ENCODE results near the gene BCL11B. TPM values are rescaled to one million over a fixed set of nuclear protein-coding genes. Genes with fewer than 3 reads are reported as not detected.

The BCL11B gene
- total RNA-seq, 2 donors from 2014 or later, result 0.19 to 0.43 TPM

DNA sequence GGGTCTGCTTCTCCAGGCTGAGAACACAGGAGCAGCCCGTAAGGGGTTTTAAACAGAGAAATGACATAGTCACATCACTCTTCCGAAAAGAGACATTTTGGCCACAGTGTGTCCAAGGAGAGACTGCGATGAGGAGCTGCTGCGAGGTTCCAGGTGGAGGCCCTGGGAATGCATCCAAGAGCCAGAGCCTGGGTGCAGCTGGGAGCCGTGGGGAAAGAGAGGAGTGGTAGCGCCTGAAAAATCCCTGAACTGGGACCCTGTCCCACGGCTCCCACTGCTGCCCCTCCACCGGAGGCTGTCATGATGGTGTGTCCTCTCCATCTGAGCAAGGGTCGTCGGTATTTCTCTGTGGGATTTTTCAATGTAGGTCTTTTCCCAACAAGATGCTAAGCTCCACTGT is 146.9 kb downstream of the BCL11B start:
- no peak overlapping the region for H3K4me3 ChIP-seq
- no peak overlapping the region for H3K27ac ChIP-seq
- H3K4me1 ChIP-seq, result no peaks in the 10 kb centered on the region
- DNase-seq (ENCODE audit: low spot score), result no peak
- TF ChIP-seq, protein P1, sequence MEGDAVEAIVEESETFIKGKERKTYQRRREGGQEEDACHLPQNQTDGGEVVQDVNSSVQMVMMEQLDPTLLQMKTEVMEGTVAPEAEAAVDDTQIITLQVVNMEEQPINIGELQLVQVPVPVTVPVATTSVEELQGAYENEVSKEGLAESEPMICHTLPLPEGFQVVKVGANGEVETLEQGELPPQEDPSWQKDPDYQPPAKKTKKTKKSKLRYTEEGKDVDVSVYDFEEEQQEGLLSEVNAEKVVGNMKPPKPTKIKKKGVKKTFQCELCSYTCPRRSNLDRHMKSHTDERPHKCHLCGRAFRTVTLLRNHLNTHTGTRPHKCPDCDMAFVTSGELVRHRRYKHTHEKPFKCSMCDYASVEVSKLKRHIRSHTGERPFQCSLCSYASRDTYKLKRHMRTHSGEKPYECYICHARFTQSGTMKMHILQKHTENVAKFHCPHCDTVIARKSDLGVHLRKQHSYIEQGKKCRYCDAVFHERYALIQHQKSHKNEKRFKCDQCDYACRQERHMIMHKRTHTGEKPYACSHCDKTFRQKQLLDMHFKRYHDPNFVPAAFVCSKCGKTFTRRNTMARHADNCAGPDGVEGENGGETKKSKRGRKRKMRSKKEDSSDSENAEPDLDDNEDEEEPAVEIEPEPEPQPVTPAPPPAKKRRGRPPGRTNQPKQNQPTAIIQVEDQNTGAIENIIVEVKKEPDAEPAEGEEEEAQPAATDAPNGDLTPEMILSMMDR (IDR thresholded peaks at IDR 0.05), result no peak
- no peaks in the 10 kb centered on the region for H3K36me3 ChIP-seq
- no peaks in the 10 kb centered on the region for H3K9me3 ChIP-seq
- H3K27me3 ChIP-seq, result no peaks in the 10 kb centered on the region

GRCh38 chr14:99124482-99125105 is 147.4 kb downstream of the BCL11B start:
- Histone ChIP-seq H3K4me3 (no peak overlapping the region), H3K36me3 (no peaks in the 10 kb centered on the region), H3K27me3 (no peaks in the 10 kb centered on the region), H3K27ac (no peak overlapping the region), H3K4me1 (no peaks in the 10 kb centered on the region), H3K9me3 (no peaks in the 10 kb centered on the region)
- TF ChIP-seq, protein P1 (IDR thresholded peaks at IDR 0.05), result no peak
- DNase-seq (ENCODE audit: low spot score), result peak; percentile 28

- no peaks in the 10 kb centered on the region for H3K9me3 ChIP-seq
- peak; percentile 38 for DNase-seq (ENCODE audit: low spot score)
- no peaks in the 10 kb centered on the region for H3K4me1 ChIP-seq
- peaks cover 0 to 3% of the 10 kb centered on the region in 2 donors for H3K27me3 ChIP-seq
- no peaks in the 10 kb centered on the region for H3K36me3 ChIP-seq
- TF ChIP-seq, protein P1 (IDR thresholded peaks at IDR 0.05), result no peak
- H3K27ac ChIP-seq, result no peak overlapping the region
- no peak overlapping the region for H3K4me3 ChIP-seq
These were observed 148.7 kb downstream of the BCL11B start for GRCh38 chr14:99123208-99123870.

- Histone ChIP-seq H3K4me1 (no peaks in the 10 kb centered on the region), H3K36me3 (no peaks in the 10 kb centered on the region), H3K27ac (no peak overlapping the region), H3K4me3 (no peak overlapping the region), H3K27me3 (peaks cover 0 to 4% of the 10 kb centered on the region in 2 donors), H3K9me3 (no peaks in the 10 kb centered on the region)
- DNase-seq (ENCODE audit: low spot score), result peak; percentile 21
- TF ChIP-seq, protein P1 (IDR thresholded peaks at IDR 0.05), result no peak
These were observed 149.4 kb downstream of the BCL11B start for GRCh38 chr14:99122521-99123125.

GRCh38 chr14:99121319-99121875 is 150.6 kb downstream of the BCL11B start:
- peaks cover 0 to 4% of the 10 kb centered on the region in 2 donors for H3K27me3 ChIP-seq
- no peaks in the 10 kb centered on the region for H3K36me3 ChIP-seq
- peak; percentile 49 for DNase-seq (ENCODE audit: low spot score)
- no peak overlapping the region for H3K4me3 ChIP-seq
- TF ChIP-seq, protein P1 (IDR thresholded peaks at IDR 0.05), result no peak
- H3K9me3 ChIP-seq, result no peaks in the 10 kb centered on the region
- H3K4me1 ChIP-seq, result no peaks in the 10 kb centered on the region
- H3K27ac ChIP-seq, result no peak overlapping the region

All from right atrium auricular region (tissue), 2 donors.